HepG2 (cell line): ENCODE measurements around the gene ATN1. TPM values are rescaled to one million over a fixed set of nuclear protein-coding genes. Genes with fewer than 3 reads are reported as not detected.
A peak's percentile ranks its signal among the peaks of the same experiment; 100 is the strongest.

ENCODE experiments used
- AHDC1 ChIP-seq: sonication (generic); formaldehyde crosslinking; IDR thresholded peaks from 2 replicates; pipeline ENCODE4 v1.5.1; 2020; ENCODE audit warnings: mild to moderate bottlenecking, missing genetic modification reagents, borderline replicate concordance
- HMGXB4 ChIP-seq, 2 experiments: sonication (generic) in 1 of 2; formaldehyde crosslinking in 1 of 2; IDR thresholded peaks; 2 replicates each; pipeline versions ENCODE4 v1.4.0 to v1.6.1; 2018 to 2020; ENCODE audit warnings: missing genetic modification reagents in 2 of 2, borderline replicate concordance in 1 of 2, low read depth in 1 of 2, mild to moderate bottlenecking in 1 of 2, missing biosample characterization in 1 of 2
- PRDM15 ChIP-seq: sonication (generic); formaldehyde crosslinking; IDR thresholded peaks from 2 replicates; pipeline ENCODE4 v1.4.0; 2020; ENCODE audit warnings: missing genetic modification reagents
- TAF1 ChIP-seq: sonication (generic); formaldehyde crosslinking; IDR thresholded peaks from 2 replicates; pipeline ENCODE4 v1.4.0; 2020; ENCODE audit warnings: missing genetic modification reagents
- TFAP4 ChIP-seq: sonication (generic); IDR thresholded peaks from 2 replicates; pipeline ENCODE4 v1.6.1; 2016; ENCODE audit warnings: low read depth, borderline replicate concordance
- UBTF ChIP-seq: sonication (generic); formaldehyde crosslinking; IDR thresholded peaks from 2 replicates; pipeline ENCODE4 v1.4.0; 2020; ENCODE audit warnings: mild to moderate bottlenecking, missing genetic modification reagents
- ZBTB7B ChIP-seq: sonication (generic); formaldehyde crosslinking; IDR thresholded peaks from 2 replicates; pipeline ENCODE4 v1.4.0; 2020; ENCODE audit warnings: missing genetic modification reagents
- ZNF607 ChIP-seq: sonication (generic); formaldehyde crosslinking; IDR thresholded peaks from 2 replicates; pipeline ENCODE4 v1.5.1; 2020; ENCODE audit warnings: missing genetic modification reagents, mild to moderate bottlenecking, borderline replicate concordance
- ZNF800 ChIP-seq: sonication (generic); formaldehyde crosslinking; IDR thresholded peaks from 2 replicates; pipeline ENCODE4 v1.4.0; 2020; ENCODE audit warnings: missing genetic modification reagents
- polyA plus RNA-seq, 8 experiments: library from polyadenylated mRNA; depleted of rRNA in 3 of 8; stranded (reverse) in 7 of 8; unstranded in 1 of 8; fragments of >200 nt; fragmentation: Illumina TruSeq in 4 of 8; extraction: Trizol in 4 of 8; gene quantifications; 2 replicates each; pipeline versions ENCODE4 v1.2.1 to v1.2.3, GENCODE V29; 2011 to 2016; ENCODE audit warnings: low read depth in 4 of 8, missing spikeins in 1 of 8, mixed read lengths in 1 of 8; ENCODE audit not compliant: insufficient read depth in 1 of 8
- total RNA-seq, 5 experiments: library from RNA; depleted of rRNA; stranded (reverse); fragments of >200 nt; fragmentation: Illumina TruSeq; extraction: Trizol; gene quantifications; 2 replicates each; pipeline ENCODE4 v1.2.3, GENCODE V29; 2016; ENCODE audit warnings: low read depth in 1 of 5

Gene ATN1
- total and polyA plus RNA-seq, 2 of the 13 experiments (the other 11 are each of a cell fraction or from before 2014, with no cell fraction given) = 2.1 to 8.6 TPM

GRCh38 chr12:6944381-6945186 lies 16.8 kb downstream of the ATN1 start (continued):
- TF ChIP-seq PRDM15 (0 out of 2 replicates have a peak, but pooled peaks have one; percentile 33), TFAP4 (peak; percentile 42; the same call in 1 of the 2 replicates), AHDC1 (CRISPR knock-in tag) (0 out of 2 replicates have a peak, but pooled peaks have one; percentile 5), TAF1 (CRISPR knock-in tag) (peak; percentile 33; the same call in 1 of the 2 replicates), ZNF800 (CRISPR knock-in tag) (peak; percentile 89), ZNF607 (CRISPR knock-in tag) (peak; percentile 92), ZBTB7B (CRISPR knock-in tag) (peak; percentile 35; the same call in 1 of the 2 replicates), UBTF (CRISPR knock-in tag) (peak; percentile 68), HMGXB4 (CRISPR knock-in tag; IDR thresholded peaks at IDR 0.05; ENCODE audit: borderline replicate concordance in 1 of 2, low read depth in 1 of 2) (peak; percentile 86 to 89)
